Measurements from ENCODE around the gene USHBP1.

Gene USHBP1

GRCh38 chr19:17210296-17210695, 54.2 kb downstream of the USHBP1 start:
- DNase-seq = no peak

- DNase-seq = no peak
Observed at GRCh38 chr19:17209126-17210036, 55.2 kb downstream of the USHBP1 start.

GRCh38 chr19:17206736-17207581, 57.6 kb downstream of the USHBP1 start:
- peak; percentile 47 for DNase-seq

GRCh38 chr19:17205237-17206140, 59.1 kb downstream of the USHBP1 start:
- DNase-seq = no peak

GRCh38 chr19:17202713-17203112, 61.8 kb downstream of the USHBP1 start:
- no peak for DNase-seq

GRCh38 chr19:17202249-17202648, 62.3 kb downstream of the USHBP1 start:
- no peak for DNase-seq

- no peak for DNase-seq
Observed at GRCh38 chr19:17200408-17201079, 64.0 kb downstream of the USHBP1 start.

All from NCI-H2171 treated with DMSO at 0.1 percent for 48 hours (cell line).